HUDEP-2 (cell line): ENCODE data around the gene AMIGO1.

Experiments used
- DNase-seq, 76 experiments: peaks; one replicate each; lab custom pipeline; 2025; ENCODE audit not compliant: unreplicated experiment in 76 of 76; lab: John Stamatoyannopoulos, UW

AMIGO1 gene

GRCh38 chr1:109457819-109458218, 51.7 kb downstream of the AMIGO1 start:
- no peak for DNase-seq

DNA sequence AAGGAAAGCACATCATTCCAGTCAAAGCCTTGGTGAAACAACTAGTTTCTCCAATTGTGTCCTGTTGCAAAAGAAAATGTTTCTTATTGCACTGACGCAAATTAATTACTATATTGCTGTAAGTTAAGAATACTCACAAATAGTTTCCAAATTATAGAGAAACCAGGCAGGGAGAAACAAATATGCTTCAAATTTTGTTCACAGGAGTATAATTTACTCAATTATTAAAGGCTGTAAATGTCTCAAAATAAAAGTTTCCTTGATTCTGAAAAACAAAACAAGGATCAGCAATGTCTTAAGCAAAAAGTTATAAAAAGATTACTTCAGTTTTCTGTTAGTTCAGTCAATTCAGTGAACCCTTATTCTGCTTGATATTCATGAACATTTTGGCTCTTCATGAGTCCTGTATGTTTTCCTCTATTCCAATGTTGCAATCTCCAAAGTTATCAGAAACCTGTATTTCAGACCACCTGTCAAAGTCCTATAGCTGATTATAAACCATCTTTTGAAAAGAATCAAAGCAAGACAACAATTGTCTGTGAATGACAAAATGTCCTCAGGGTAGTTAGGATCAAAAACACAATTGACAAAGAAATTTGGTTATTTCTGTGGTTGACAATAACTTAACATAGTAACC, 54.9 kb downstream of the AMIGO1 start:
- DNase-seq = no peak
